BJ (cell line): Measurements from ENCODE around the gene UBE2H. TPM values are rescaled to one million over a fixed set of nuclear protein-coding genes. Genes with fewer than 3 reads are reported as not detected.
"Not testable (repeated sequence)": the region's sequence is repeated elsewhere in the genome, so short reads cannot be mapped to it uniquely, and the experiment has no call there.

ENCODE experiments used
- CTCF ChIA-PET: fragments of 350-600 bp; formaldehyde crosslinking; extraction: SDS; loops from one replicate; lab custom pipeline; 2021; ENCODE audit warnings: antibody characterized with exemption, inconsistent platforms; lab: Yijun Ruan, JAX
- POLR2A ChIA-PET: fragments of 300-600 bp; sonication (Branson Sonifier 250); formaldehyde crosslinking; extraction: SDS; loops from one replicate; lab custom pipeline; 2021; ENCODE audit warnings: antibody characterized with exemption; lab: Charles Lee
- DNase-seq: peaks from one replicate; pipeline ENCODE4 v3.0.0-alpha.2; 2011; ENCODE audit warnings: low read depth
- H3K27me3 ChIP-seq: 2 replicates; pipeline ENCODE4 v1.6.0; 2011; ENCODE audit warnings: low read length; ENCODE audit not compliant: control insufficient read depth, insufficient read depth
- H3K36me3 ChIP-seq: 2 replicates; pipeline ENCODE4 v1.5.1; 2011; ENCODE audit warnings: low read length; ENCODE audit not compliant: control insufficient read depth, insufficient read depth
- H3K4me3 ChIP-seq: 2 replicates; pipeline ENCODE4 v1.5.1; 2011; ENCODE audit warnings: low read depth, mild to moderate bottlenecking, control low read depth, low read length
- polyA plus RNA-seq: library from polyadenylated mRNA; depleted of rRNA; stranded (reverse); fragments of >200 nt; gene quantifications from 2 replicates; pipeline ENCODE4 v1.2.3, GENCODE V29; 2011
- TF ChIP-seq, protein P1 (sequence below): IDR thresholded peaks from 2 replicates; pipeline ENCODE4 v1.5.1; 2011; ENCODE audit warnings: low read depth, mild to moderate bottlenecking, control low read depth, inconsistent platforms, low read length, moderate library complexity; ENCODE audit not compliant: insufficient read depth

UBE2H gene
- polyA plus RNA-seq, 1 experiment, result 37.0 TPM

- POLR2A ChIA-PET, result interaction anchor here (0.6 to 1.0 kb wide), 2 partner anchors 9 to 21 kb away, joined by 3 read pairs; no protein-coding TSS in a partner anchor
- no peak overlapping the region for H3K4me3 ChIP-seq
- H3K27me3 ChIP-seq, result no peaks in the 10 kb centered on the region
- CTCF ChIA-PET, result interaction anchor here (1.0 to 1.8 kb wide), 3 partner anchors 11 to 14 kb away, joined by 4 to 7 read pairs (median 6); no protein-coding TSS in a partner anchor
- peak; percentile 57 for DNase-seq
- TF ChIP-seq, protein P1, sequence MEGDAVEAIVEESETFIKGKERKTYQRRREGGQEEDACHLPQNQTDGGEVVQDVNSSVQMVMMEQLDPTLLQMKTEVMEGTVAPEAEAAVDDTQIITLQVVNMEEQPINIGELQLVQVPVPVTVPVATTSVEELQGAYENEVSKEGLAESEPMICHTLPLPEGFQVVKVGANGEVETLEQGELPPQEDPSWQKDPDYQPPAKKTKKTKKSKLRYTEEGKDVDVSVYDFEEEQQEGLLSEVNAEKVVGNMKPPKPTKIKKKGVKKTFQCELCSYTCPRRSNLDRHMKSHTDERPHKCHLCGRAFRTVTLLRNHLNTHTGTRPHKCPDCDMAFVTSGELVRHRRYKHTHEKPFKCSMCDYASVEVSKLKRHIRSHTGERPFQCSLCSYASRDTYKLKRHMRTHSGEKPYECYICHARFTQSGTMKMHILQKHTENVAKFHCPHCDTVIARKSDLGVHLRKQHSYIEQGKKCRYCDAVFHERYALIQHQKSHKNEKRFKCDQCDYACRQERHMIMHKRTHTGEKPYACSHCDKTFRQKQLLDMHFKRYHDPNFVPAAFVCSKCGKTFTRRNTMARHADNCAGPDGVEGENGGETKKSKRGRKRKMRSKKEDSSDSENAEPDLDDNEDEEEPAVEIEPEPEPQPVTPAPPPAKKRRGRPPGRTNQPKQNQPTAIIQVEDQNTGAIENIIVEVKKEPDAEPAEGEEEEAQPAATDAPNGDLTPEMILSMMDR, result no peak
- H3K36me3 ChIP-seq, result no peaks in the 10 kb centered on the region
Measured at GRCh38 chr7:129969881-129970446, 17.2 kb upstream of the UBE2H start.

DNA sequence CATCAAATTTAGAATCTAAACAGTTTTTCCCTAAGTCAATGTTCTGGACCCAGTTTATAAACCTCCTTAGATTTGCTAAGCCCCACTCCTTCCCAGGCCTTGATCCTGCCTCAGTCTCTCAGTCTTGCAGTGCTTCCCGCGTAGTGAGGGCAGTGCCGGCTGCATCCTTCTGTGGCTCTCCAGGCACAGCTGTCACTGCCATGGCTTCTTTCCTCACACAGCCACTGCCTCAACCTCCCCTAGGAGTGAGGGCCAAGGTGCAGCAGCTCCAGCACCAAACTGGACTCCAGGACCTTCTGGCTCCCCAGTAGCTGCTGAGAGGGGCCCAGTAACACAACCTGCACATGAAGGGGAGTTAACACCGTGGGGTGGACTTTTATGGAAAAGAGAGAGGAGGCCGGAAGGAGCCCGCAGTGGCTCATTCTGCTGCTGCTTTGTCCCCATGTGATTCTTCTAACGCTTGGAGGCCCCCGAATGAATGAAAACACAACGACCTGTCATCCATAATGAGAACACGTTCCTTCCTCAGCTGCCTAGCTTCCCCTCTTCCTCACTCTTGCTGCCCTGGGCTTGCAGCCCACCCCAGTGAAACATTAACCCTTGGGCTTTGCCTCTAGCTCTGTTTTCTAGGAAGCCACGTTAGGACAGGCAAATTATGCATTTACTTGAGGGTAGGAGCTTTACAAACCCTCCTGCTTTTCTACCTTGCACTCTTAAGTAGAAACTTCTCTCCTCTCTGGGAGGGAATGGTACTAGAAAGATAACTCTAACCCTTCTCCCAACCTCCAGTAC is 16.0 kb upstream of the UBE2H start:
- CTCF ChIA-PET, result interaction anchor here (1.8 kb wide), 1 partner anchor 9 kb away, joined by 7 read pairs; no protein-coding TSS in a partner anchor
- Histone ChIP-seq H3K4me3 (no peak overlapping the region), H3K36me3 (no peaks in the 10 kb centered on the region), H3K27me3 (no peaks in the 10 kb centered on the region)
- no peak for DNase-seq
- TF ChIP-seq, protein P1, result no peak
- POLR2A ChIA-PET, result interaction anchor here (0.6 kb wide), 1 partner anchor 17 kb away, joined by 4 read pairs; no protein-coding TSS in a partner anchor

DNA sequence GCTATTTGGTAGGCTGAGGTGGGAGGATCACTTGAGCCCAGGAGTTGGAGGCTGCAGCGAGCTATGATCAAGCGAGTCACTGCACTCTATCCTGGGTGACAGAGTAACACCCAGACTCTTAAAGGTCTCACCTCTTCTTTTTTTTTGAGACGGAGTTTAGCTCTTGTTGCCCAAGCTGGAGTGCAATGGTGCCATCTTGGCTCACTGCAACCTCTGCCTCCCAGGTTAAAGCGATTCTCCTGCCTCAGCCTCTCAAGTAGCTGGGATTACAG is 7.4 kb upstream of the UBE2H start:
- DNase-seq, H3K27me3 ChIP-seq, H3K4me3 ChIP-seq, H3K36me3 ChIP-seq, POLR2A ChIA-PET: not testable (repeated sequence)
- CTCF ChIA-PET, result interaction anchor here (0.6 to 2.6 kb wide), 3 partner anchors 130 to 490 kb away, joined by 3 to 8 read pairs (median 4); no protein-coding TSS in a partner anchor

GRCh38 chr7:129959471-129960203 is 6.9 kb upstream of the UBE2H start:
- Histone ChIP-seq H3K36me3 (no peaks in the 10 kb centered on the region), H3K4me3 (no peak overlapping the region), H3K27me3 (no peaks in the 10 kb centered on the region)
- CTCF ChIA-PET, result interaction anchor here (0.6 to 2.6 kb wide), 6 partner anchors 10 to 490 kb away, joined by 3 to 8 read pairs (median 4); no protein-coding TSS in a partner anchor
- POLR2A ChIA-PET, result interaction anchor here (0.6 kb wide), 1 partner anchor 50 kb away, joined by 3 read pairs; no protein-coding TSS in a partner anchor
- TF ChIP-seq, protein P1, result no peak
- no peak for DNase-seq

DNA sequence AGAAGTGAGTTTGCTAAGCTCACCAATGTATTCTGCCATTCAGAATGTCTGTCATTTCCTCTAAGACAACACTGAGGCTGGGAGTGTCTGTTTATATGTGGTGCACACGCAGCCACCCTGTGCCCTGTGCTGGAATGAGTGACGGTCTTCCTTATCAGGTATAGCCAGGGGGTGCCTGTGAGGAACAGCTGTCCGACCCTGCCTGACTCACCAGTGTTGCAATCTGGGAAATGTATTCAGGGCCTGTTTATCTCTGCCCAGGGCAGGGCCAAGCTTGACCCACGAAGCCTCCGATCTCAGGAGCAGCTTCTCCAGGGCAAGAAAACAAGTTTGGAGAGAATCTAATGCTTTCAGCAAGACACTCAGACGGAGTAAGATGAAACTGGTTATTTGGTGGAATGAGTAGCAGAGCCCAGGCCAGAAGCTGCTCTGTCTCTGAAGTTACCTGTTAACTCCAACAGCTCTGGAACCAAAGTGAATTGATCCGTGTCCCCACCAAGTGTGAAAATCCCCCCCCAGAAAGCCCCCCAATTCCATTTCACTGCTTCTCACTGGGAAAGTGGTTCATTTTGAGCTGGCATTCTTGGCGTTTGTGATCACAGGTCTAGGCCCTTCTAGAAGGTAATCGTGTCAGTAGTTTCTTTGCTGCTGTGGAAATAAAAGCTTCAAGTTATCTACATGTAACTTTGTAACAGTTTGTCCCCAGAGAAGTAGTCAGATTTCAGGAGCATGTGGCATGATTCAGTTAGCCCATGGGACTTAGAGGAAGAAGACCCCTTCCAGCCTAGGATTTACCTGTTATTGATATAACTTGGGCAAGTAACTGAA is 6.1 kb upstream of the UBE2H start:
- Histone ChIP-seq H3K27me3 (no peaks in the 10 kb centered on the region), H3K4me3 (no peak overlapping the region), H3K36me3 (no peaks in the 10 kb centered on the region)
- ChIA-PET POLR2A (interaction anchor here (0.6 kb wide), 1 partner anchor 51 kb away, joined by 3 read pairs; no protein-coding TSS in a partner anchor), CTCF (interaction anchor here (0.6 to 2.6 kb wide), 6 partner anchors 10 to 711 kb away, joined by 3 to 8 read pairs (median 4); no protein-coding TSS in a partner anchor)
- TF ChIP-seq, protein P1, result no peak
- no peak for DNase-seq
